IMR-90 (cell line): ENCODE measurements around the gene KRTAP3-2. TPM values are rescaled to one million over a fixed set of nuclear protein-coding genes. Genes with fewer than 3 reads are reported as not detected.

Source experiments
- ATAC-seq: fragments of 200-7000 bp; cut with Tn5 transposase; 2 replicates; pipeline ENCODE4 v1.9.1; 2020; ENCODE audit warnings: low read depth, mild to moderate bottlenecking, moderate library complexity
- BruUV-seq: library from RNA; stranded (reverse); fragments of 400-500 nt; replicated peaks from 2 replicates; lab custom pipeline; 2021; lab: Mats Ljungman, UMichigan
- CTCF ChIA-PET: fragments of 300-600 bp; formaldehyde crosslinking; extraction: SDS; loops from one replicate; lab custom pipeline; 2021; ENCODE audit warnings: antibody characterized with exemption; lab: Yijun Ruan, JAX
- POLR2A ChIA-PET: fragments of 300-600 bp; sonication (Branson Sonifier 250); formaldehyde crosslinking; loops from one replicate; lab custom pipeline; 2022; ENCODE audit warnings: antibody characterized with exemption; ENCODE audit not compliant: unreplicated experiment; lab: Charles Lee
- DNase-seq: peaks from one replicate; pipeline ENCODE4 v3.0.0; 2013
- H2AFZ ChIP-seq: replicated peaks from 2 replicates; pipeline ENCODE3; 2013; ENCODE audit warnings: low read length, mild to moderate bottlenecking; ENCODE audit not compliant: poor library complexity
- H2AK5ac ChIP-seq: 2 replicates; pipeline ENCODE4 v1.6.1; 2013; ENCODE audit warnings: low read depth, low read length, inconsistent platforms
- H2AK9ac ChIP-seq: replicated peaks from 2 replicates; pipeline ENCODE3; 2013; ENCODE audit warnings: mild to moderate bottlenecking, low read depth, low read length, moderate library complexity; ENCODE audit not compliant: poor library complexity
- H2BK120ac ChIP-seq: 2 replicates; pipeline ENCODE4 v1.6.1; 2013; ENCODE audit warnings: low read depth, low read length, inconsistent platforms
- H2BK15ac ChIP-seq: 3 replicates; pipeline ENCODE4 v1.6.1; 2013; ENCODE audit warnings: low read depth, low read length, inconsistent platforms
- H2BK20ac ChIP-seq: 2 replicates; pipeline ENCODE4 v1.6.1; 2013; ENCODE audit warnings: low read depth, mild to moderate bottlenecking, inconsistent platforms, low read length, moderate library complexity
- H2BK5ac ChIP-seq: 2 replicates; pipeline ENCODE4 v1.6.1; 2013; ENCODE audit warnings: mild to moderate bottlenecking, low read depth, low read length, inconsistent platforms; ENCODE audit not compliant: poor library complexity, severe bottlenecking
- H3K14ac ChIP-seq: replicated peaks from 2 replicates; pipeline ENCODE4 v1.6.1; 2013; ENCODE audit warnings: low read depth, low read length, inconsistent platforms
- H3K18ac ChIP-seq: 2 replicates; pipeline ENCODE4 v1.6.1; 2013; ENCODE audit warnings: low read depth, low read length, control low read depth
- H3K23ac ChIP-seq: 2 replicates; pipeline ENCODE4 v1.6.1; 2013; ENCODE audit warnings: low read depth, low read length, inconsistent platforms
- H3K27ac ChIP-seq: 2 replicates; pipeline ENCODE4 v1.5.1; 2013; ENCODE audit warnings: mild to moderate bottlenecking, control low read depth, low read length; ENCODE audit not compliant: insufficient read depth
- H3K27me3 ChIP-seq: 2 replicates; pipeline ENCODE4 v1.6.1; 2013; ENCODE audit warnings: low read length; ENCODE audit not compliant: control insufficient read depth, insufficient read depth
- H3K36me3 ChIP-seq: 2 replicates; pipeline ENCODE4 v1.6.1; 2013; ENCODE audit warnings: low read length, mixed read lengths; ENCODE audit not compliant: control insufficient read depth, insufficient read depth
- H3K4ac ChIP-seq: 2 replicates; pipeline ENCODE4 v1.6.1; 2013; ENCODE audit warnings: low read depth, low read length, inconsistent platforms
- H3K4me1 ChIP-seq: 2 replicates; pipeline ENCODE4 v1.6.1; 2013; ENCODE audit warnings: low read length, mixed read lengths; ENCODE audit not compliant: control insufficient read depth, insufficient read depth
- H3K4me2 ChIP-seq: 2 replicates; pipeline ENCODE4 v1.6.1; 2013; ENCODE audit warnings: low read depth, mild to moderate bottlenecking, control low read depth, low read length, moderate library complexity
- H3K4me3 ChIP-seq: 2 replicates; pipeline ENCODE4 v1.5.1; 2013; ENCODE audit warnings: low read depth, mild to moderate bottlenecking, control low read depth, low read length, moderate library complexity; ENCODE audit not compliant: insufficient read depth
- H3K56ac ChIP-seq: 2 replicates; pipeline ENCODE4 v1.6.1; 2013; ENCODE audit warnings: low read length, inconsistent platforms; ENCODE audit not compliant: insufficient read depth; ENCODE audit errors: extremely low read depth
- H3K79me1 ChIP-seq, 2 experiments: 2 replicates each; pipeline ENCODE4 v1.6.1; 2013; ENCODE audit warnings: low read length in 2 of 2, inconsistent platforms in 1 of 2, low read depth in 1 of 2
- H3K9ac ChIP-seq: 2 replicates; pipeline ENCODE4 v1.6.1; 2013; ENCODE audit warnings: low read depth, low read length, control low read depth
- H3K9me1 ChIP-seq: 2 replicates; pipeline ENCODE4 v1.6.1; 2013; ENCODE audit warnings: low read length, inconsistent platforms; ENCODE audit not compliant: insufficient read depth
- H3K9me3 ChIP-seq: 2 replicates; pipeline ENCODE4 v1.6.1; 2013; ENCODE audit warnings: low read length; ENCODE audit not compliant: control insufficient read depth, insufficient read depth
- H4K20me1 ChIP-seq: 2 replicates; pipeline ENCODE4 v1.6.1; 2013; ENCODE audit warnings: low read length, inconsistent platforms; ENCODE audit not compliant: insufficient read depth
- H4K5ac ChIP-seq: 2 replicates; pipeline ENCODE4 v1.6.1; 2013; ENCODE audit warnings: mild to moderate bottlenecking, low read depth, low read length, control low read depth
- H4K8ac ChIP-seq, 2 experiments: 2 replicates each; pipeline ENCODE4 v1.6.1; 2013; ENCODE audit warnings: low read depth in 2 of 2, low read length in 2 of 2, control low read depth in 1 of 2, inconsistent platforms in 1 of 2
- H4K91ac ChIP-seq: 2 replicates; pipeline ENCODE4 v1.6.1; 2013; ENCODE audit warnings: low read depth, low read length, inconsistent platforms; ENCODE audit not compliant: insufficient read depth
- BHLHE40 ChIP-seq: fragments of 150-350 bp; IDR thresholded peaks from 2 replicates; pipeline ENCODE4 v1.6.1; 2016; ENCODE audit warnings: mild to moderate bottlenecking, low read depth, low read length
- CEBPB ChIP-seq: IDR thresholded peaks from 2 replicates; pipeline ENCODE4 v1.6.1; 2012; ENCODE audit warnings: low read depth, low read length, improper control_type of control experiment
- MAZ ChIP-seq: IDR thresholded peaks from 2 replicates; pipeline ENCODE4 v1.6.1; 2012; ENCODE audit warnings: low read depth, mild to moderate bottlenecking, low read length, improper control_type of control experiment, moderate library complexity, borderline replicate concordance
- MXI1 ChIP-seq: IDR thresholded peaks from 2 replicates; pipeline ENCODE4 v1.6.1; 2012; ENCODE audit warnings: low read depth, mild to moderate bottlenecking, low read length, moderate library complexity, borderline replicate concordance
- NFE2L2 ChIP-seq: fragments of 150-350 bp; IDR thresholded peaks from 2 replicates; pipeline ENCODE4 v1.6.1; 2016; ENCODE audit warnings: low read depth, mild to moderate bottlenecking, low read length
- dilution Hi-C: fragments of 300-500 bp; cut with HindIII; formaldehyde crosslinking; loops from one replicate; pipeline ENCODE4 v1.14.3; 2018; ENCODE audit warnings: low sequenced_read_pairs; ENCODE audit not compliant: unreplicated experiment
- in situ Hi-C: fragments of 300-500 bp; cut with MboI; formaldehyde crosslinking; loops from 3 replicates; pipeline ENCODE4 v1.14.3; 2019; ENCODE audit warnings: low sequenced_read_pairs, inconsistent platforms, mixed read lengths
- intact Hi-C: fragments of 100-400 bp; cut with micrococcal nuclease; formaldehyde crosslinking; loops from 2 replicates; pipeline ENCODE4 v1.10.0; 2022
- polyA plus RNA-seq, 3 experiments: library from polyadenylated mRNA; depleted of rRNA; stranded (reverse); fragments of >200 nt; gene quantifications; 2 replicates each; pipeline ENCODE4 v1.2.3, GENCODE V29; 2012; ENCODE audit warnings: low replicate concordance in 1 of 3
- total RNA-seq: library from RNA; depleted of rRNA; stranded (reverse); fragments of >200 nt; gene quantifications from 2 replicates; pipeline ENCODE4 v1.2.3, GENCODE V29; 2012

The KRTAP3-2 gene
- total and polyA plus RNA-seq, 2 of the 4 experiments (the other 2 are of a cell fraction), result not detected

GRCh38 chr17:41020336-41020735, 20.6 kb upstream of the KRTAP3-2 start:
- dilution Hi-C loops (no loop called here), in situ Hi-C loops (no loop called here), intact Hi-C loops (no loop called here)
- POLR2A ChIA-PET, result no interaction called here
- Histone ChIP-seq H4K91ac (no peak overlapping the region), H2AK5ac (no peak overlapping the region), H2BK15ac (no peak overlapping the region), H3K9me3 (no peaks in the 10 kb centered on the region; the same call in 1 of the 2 replicates), H3K18ac (no peak overlapping the region), H3K79me1 (no peaks in the 10 kb centered on the region), H3K4me3 (no peak overlapping the region), H3K27me3 (no peaks in the 10 kb centered on the region; the same call in 1 of the 2 replicates), H2BK120ac (no peak overlapping the region), H3K9me1 (no peaks in the 10 kb centered on the region), H3K14ac (no peak overlapping the region), H3K4me2 (no peak overlapping the region), H3K36me3 (no peaks in the 10 kb centered on the region), H2AFZ (no peak overlapping the region), H3K27ac (no peak overlapping the region), H3K9ac (no peak overlapping the region), H4K20me1 (no peaks in the 10 kb centered on the region), H4K5ac (no peak overlapping the region), H3K4ac (no peak overlapping the region), H4K8ac (no peak overlapping the region), H3K56ac (no peak overlapping the region), H2AK9ac (no peak overlapping the region), H2BK20ac (no peak overlapping the region), H3K4me1 (no peaks in the 10 kb centered on the region), H2BK5ac (no peak overlapping the region), H3K23ac (no peak overlapping the region)
- no TSS peak for BruUV-seq
- no peak for ATAC-seq
- no peak for TF ChIP-seq MAZ
- no peak for TF ChIP-seq CEBPB
- no peak for TF ChIP-seq MXI1
- no peak for TF ChIP-seq BHLHE40
- no peak for TF ChIP-seq NFE2L2
- CTCF ChIA-PET, result interaction anchor here (1.0 kb wide), 1 partner anchor 11 kb away, joined by 3 read pairs; no protein-coding TSS in a partner anchor
- DNase-seq, result no peak
